Measurements from ENCODE around the gene DUSP23. TPM values are rescaled to one million over a fixed set of nuclear protein-coding genes. Genes with fewer than 3 reads are reported as not detected.

DUSP23 gene
- total and polyA plus RNA-seq, 2 experiments from 2014 or later = 32.6 to 52.1 TPM

DNA sequence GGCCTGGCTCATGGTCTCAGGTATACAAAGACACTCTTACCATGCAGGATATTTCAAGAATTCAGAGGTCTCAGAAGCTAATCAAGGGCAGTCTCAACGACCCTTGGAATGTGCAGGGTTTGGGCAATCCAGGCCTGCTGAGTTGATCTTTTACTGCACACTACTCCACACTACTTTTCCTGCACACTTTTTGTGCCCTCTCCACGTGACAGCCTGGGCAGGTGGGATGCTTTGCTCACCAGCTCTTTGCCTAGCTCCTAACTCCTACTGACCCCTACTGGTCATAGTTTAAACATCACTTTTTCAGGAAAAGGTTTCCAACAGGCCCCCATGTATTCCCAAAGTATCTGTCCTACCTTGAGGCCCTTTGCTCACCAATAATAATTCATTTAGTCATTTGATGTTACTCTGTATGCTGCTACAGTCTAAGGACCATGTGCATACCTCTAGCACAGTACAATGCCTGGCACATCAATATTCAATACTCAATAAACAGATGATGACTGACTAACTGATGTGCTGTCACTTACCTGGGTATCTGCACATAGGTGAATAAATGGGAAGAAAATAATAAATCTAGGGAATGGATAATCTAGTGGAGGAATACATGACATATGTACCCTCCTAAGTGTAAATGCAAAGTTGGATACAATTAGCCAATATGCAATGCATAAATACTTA is 9.6 kb downstream of the DUSP23 start:
- no peaks in the 10 kb centered on the region for H3F3A ChIP-seq (ENCODE audit: insufficient read depth)
- no peaks in the 10 kb centered on the region for H3K4me1 ChIP-seq (ENCODE audit: insufficient read depth)
- in situ Hi-C loops (cut with MboI) = loop anchor here (10.0 kb wide), 1 partner anchor 214 kb away; no protein-coding TSS in a partner anchor
- no peak overlapping the region for H3K27ac ChIP-seq
- no peaks in the 10 kb centered on the region for H3K9me3 ChIP-seq (ENCODE audit: low read depth)
- H3K27me3 ChIP-seq (replicated peaks; ENCODE audit: insufficient read depth) = peaks cover 27% of the 10 kb centered on the region
- no peak overlapping the region for H3K4me3 ChIP-seq
- WGBS, 2 experiments (ENCODE audit: low coverage in 1 of 2, low lambda C conversion rate in 2 of 2, missing lambda C conversion rate in 2 of 2) = 10 to 16% methylated on average over 2 of the region's 2 CpGs
- no peaks in the 10 kb centered on the region for H3K79me2 ChIP-seq (ENCODE audit: insufficient read depth)
- no peak overlapping the region for H3K4me2 ChIP-seq (ENCODE audit: unreplicated experiment)
- no peaks in the 10 kb centered on the region for H3K9me2 ChIP-seq (ENCODE audit: insufficient read depth)
- peak; percentile 47 for DNase-seq
- H2AFZ ChIP-seq = no peak overlapping the region
- H3K36me3 ChIP-seq (ENCODE audit: low read depth) = no peaks in the 10 kb centered on the region
- no peaks in the 10 kb centered on the region for H4K20me1 ChIP-seq (ENCODE audit: insufficient read depth)
- TF ChIP-seq EZH2 (IDR thresholded peaks at IDR 0.05; ENCODE audit: insufficient read depth, poor library complexity, severe bottlenecking) (no peak), EZH2phosphoT487 (IDR thresholded peaks at IDR 0.05; ENCODE audit: insufficient read depth, low read depth) (no peak)
- H3K9ac ChIP-seq = no peak overlapping the region

- WGBS, 2 experiments (ENCODE audit: low coverage in 1 of 2, low lambda C conversion rate in 2 of 2, missing lambda C conversion rate in 2 of 2) = 19 to 21% methylated on average over 3 of the region's 3 CpGs
- no peak overlapping the region for H3K27ac ChIP-seq
- no peak for TF ChIP-seq EZH2phosphoT487 (IDR thresholded peaks at IDR 0.05; ENCODE audit: insufficient read depth, low read depth)
- no peak for TF ChIP-seq EZH2 (IDR thresholded peaks at IDR 0.05; ENCODE audit: insufficient read depth, poor library complexity, severe bottlenecking)
- no peak overlapping the region for H3K9ac ChIP-seq
- no peaks in the 10 kb centered on the region for H3K9me2 ChIP-seq (ENCODE audit: insufficient read depth)
- H3K4me3 ChIP-seq = no peak overlapping the region
- H3K4me2 ChIP-seq (ENCODE audit: unreplicated experiment) = no peak overlapping the region
- H4K20me1 ChIP-seq (ENCODE audit: insufficient read depth) = no peaks in the 10 kb centered on the region
- no peaks in the 10 kb centered on the region for H3F3A ChIP-seq (ENCODE audit: insufficient read depth)
- no peaks in the 10 kb centered on the region for H3K9me3 ChIP-seq (ENCODE audit: low read depth)
- DNase-seq = no peak
- in situ Hi-C loops (cut with MboI) = loop anchor here (10.0 kb wide), 1 partner anchor 214 kb away; no protein-coding TSS in a partner anchor
- H2AFZ ChIP-seq = no peak overlapping the region
- no peaks in the 10 kb centered on the region for H3K36me3 ChIP-seq (ENCODE audit: low read depth)
- H3K4me1 ChIP-seq (ENCODE audit: insufficient read depth) = no peaks in the 10 kb centered on the region
- no peaks in the 10 kb centered on the region for H3K79me2 ChIP-seq (ENCODE audit: insufficient read depth)
- H3K27me3 ChIP-seq (replicated peaks; ENCODE audit: insufficient read depth) = peaks cover 30% of the 10 kb centered on the region
Observed at GRCh38 chr1:159791031-159791430, 10.3 kb downstream of the DUSP23 start.

GRCh38 chr1:159791461-159791860 is 10.7 kb downstream of the DUSP23 start:
- WGBS, 2 experiments (ENCODE audit: low coverage in 1 of 2, low lambda C conversion rate in 2 of 2, missing lambda C conversion rate in 2 of 2) = 3 to 5% methylated on average over 3 of the region's 3 CpGs
- no peaks in the 10 kb centered on the region for H3K9me3 ChIP-seq (ENCODE audit: low read depth)
- in situ Hi-C loops (cut with MboI) = loop anchor here (10.0 kb wide), 1 partner anchor 213 kb away; no protein-coding TSS in a partner anchor

GRCh38 chr1:159795534-159795933 is 14.8 kb downstream of the DUSP23 start:
- H3K9ac ChIP-seq = no peak overlapping the region
- H3K9me2 ChIP-seq (ENCODE audit: insufficient read depth) = no peaks in the 10 kb centered on the region
- H3K27me3 ChIP-seq (replicated peaks; ENCODE audit: insufficient read depth) = peaks cover 35% of the 10 kb centered on the region
- TF ChIP-seq EZH2 (IDR thresholded peaks at IDR 0.05; ENCODE audit: insufficient read depth, poor library complexity, severe bottlenecking) = no peak
- TF ChIP-seq EZH2phosphoT487 (IDR thresholded peaks at IDR 0.05; ENCODE audit: insufficient read depth, low read depth) = no peak
- no peaks in the 10 kb centered on the region for H3K79me2 ChIP-seq (ENCODE audit: insufficient read depth)
- H2AFZ ChIP-seq = no peak overlapping the region
- peaks cover 11% of the 10 kb centered on the region; the same call in 1 of the 2 replicates for H3F3A ChIP-seq (ENCODE audit: insufficient read depth)
- 40 to 42% methylated on average over 5 of the region's 5 CpGs for WGBS, 2 experiments (ENCODE audit: low coverage in 1 of 2, low lambda C conversion rate in 2 of 2, missing lambda C conversion rate in 2 of 2)
- H4K20me1 ChIP-seq (ENCODE audit: insufficient read depth) = no peaks in the 10 kb centered on the region
- no peaks in the 10 kb centered on the region for H3K9me3 ChIP-seq (ENCODE audit: low read depth)
- H3K4me3 ChIP-seq = no peak overlapping the region
- in situ Hi-C loops (cut with MboI) = loop anchor here (5.0 to 10.0 kb wide), 2 partner anchors 97 to 209 kb away; no protein-coding TSS in a partner anchor
- H3K36me3 ChIP-seq (ENCODE audit: low read depth) = no peaks in the 10 kb centered on the region
- no peak overlapping the region for H3K27ac ChIP-seq
- H3K4me2 ChIP-seq (ENCODE audit: unreplicated experiment) = no peak overlapping the region
- no peak for DNase-seq
- no peaks in the 10 kb centered on the region for H3K4me1 ChIP-seq (ENCODE audit: insufficient read depth)

More at GRCh38 chr1:159791461-159791860, 10.7 kb downstream of the DUSP23 start:
- TF ChIP-seq EZH2phosphoT487 (IDR thresholded peaks at IDR 0.05; ENCODE audit: insufficient read depth, low read depth) (no peak), EZH2 (IDR thresholded peaks at IDR 0.05; ENCODE audit: insufficient read depth, poor library complexity, severe bottlenecking) (no peak)
- Histone ChIP-seq H3K79me2 (ENCODE audit: insufficient read depth) (no peaks in the 10 kb centered on the region), H3K9ac (no peak overlapping the region), H3K27ac (no peak overlapping the region), H3F3A (ENCODE audit: insufficient read depth) (no peaks in the 10 kb centered on the region), H3K4me3 (no peak overlapping the region), H3K4me1 (ENCODE audit: insufficient read depth) (no peaks in the 10 kb centered on the region), H3K27me3 (replicated peaks; ENCODE audit: insufficient read depth) (peaks cover 35% of the 10 kb centered on the region), H3K4me2 (ENCODE audit: unreplicated experiment) (no peak overlapping the region), H3K36me3 (ENCODE audit: low read depth) (no peaks in the 10 kb centered on the region), H3K9me2 (ENCODE audit: insufficient read depth) (no peaks in the 10 kb centered on the region), H4K20me1 (ENCODE audit: insufficient read depth) (no peaks in the 10 kb centered on the region), H2AFZ (no peak overlapping the region)
- DNase-seq = no peak

Data from GM23248 (cell line).